CD4-positive, CD25-positive, alpha-beta regulatory T cell (primary cell): ENCODE results near the gene LTA. TPM values are rescaled to one million over a fixed set of nuclear protein-coding genes. Genes with fewer than 3 reads are reported as not detected.

ENCODE experiments used
- ATAC-seq, 2 donors: fragments of 150-1000 bp; cut with Tn5 transposase; one replicate each; pipeline ENCODE4 v1.10.0; 2021; ENCODE audit warnings: low read depth in 2 of 2, moderate number of reproducible peaks in 2 of 2, moderate library complexity in 1 of 2
- DNase-seq, 3 donors: peaks; one replicate each; pipeline versions ENCODE4 v3.0.0 to v3.0.0-alpha.2; 2012 to 2022; ENCODE audit warnings: mixed read lengths in 1 of 3
- H3K27ac ChIP-seq: one replicate; pipeline ENCODE4 v1.7.0; 2013; ENCODE audit warnings: mild to moderate bottlenecking, low read length; ENCODE audit not compliant: insufficient read depth, poor library complexity, severe bottlenecking
- H3K27me3 ChIP-seq: one replicate; pipeline ENCODE4 v1.7.0; 2013; ENCODE audit warnings: low read length; ENCODE audit not compliant: control insufficient read depth, insufficient read depth
- H3K36me3 ChIP-seq: one replicate; pipeline ENCODE4 v1.7.0; 2013; ENCODE audit warnings: mild to moderate bottlenecking, low read length, moderate library complexity; ENCODE audit not compliant: control insufficient read depth, insufficient read depth
- H3K4me1 ChIP-seq: 2 replicates; pipeline ENCODE4 v1.7.0; 2013; ENCODE audit warnings: mild to moderate bottlenecking, low read length; ENCODE audit not compliant: insufficient read depth, control insufficient read depth, poor library complexity, severe bottlenecking
- H3K4me3 ChIP-seq: one replicate; pipeline ENCODE4 v1.7.0; 2013; ENCODE audit warnings: low read depth, mild to moderate bottlenecking, low read length, moderate library complexity
- H3K9me3 ChIP-seq, 2 experiments: 1 replicate in 1 of 2; 2 replicates in 1 of 2; pipeline ENCODE4 v1.7.0; 2013; ENCODE audit warnings: low read length in 2 of 2, mild to moderate bottlenecking in 1 of 2, moderate library complexity in 1 of 2; ENCODE audit not compliant: control insufficient read depth in 2 of 2
- H3K27ac Mint-ChIP-seq, 3 donors: one replicate each; pipeline ENCODE4 v1.8.0; 2020 to 2022; ENCODE audit warnings: mild to moderate bottlenecking in 3 of 3, mixed read lengths in 3 of 3, moderate library complexity in 2 of 3
- H3K27me3 Mint-ChIP-seq: one replicate; pipeline ENCODE4 v1.8.0; 2022; ENCODE audit warnings: mild to moderate bottlenecking, mixed read lengths
- H3K36me3 Mint-ChIP-seq: one replicate; pipeline ENCODE4 v1.8.0; 2020; ENCODE audit warnings: mixed read lengths
- H3K4me1 Mint-ChIP-seq, 4 donors: one replicate each; pipeline ENCODE4 v1.8.0; 2020 to 2022; ENCODE audit warnings: mixed read lengths in 4 of 4, mild to moderate bottlenecking in 1 of 4
- H3K4me3 Mint-ChIP-seq, 4 donors: one replicate each; pipeline ENCODE4 v1.8.0; 2020 to 2022; ENCODE audit warnings: mild to moderate bottlenecking in 4 of 4, mixed read lengths in 4 of 4, moderate library complexity in 3 of 4
- H3K9me3 Mint-ChIP-seq, 7 donors: one replicate each; pipeline ENCODE4 v1.8.0; 2020 to 2022; ENCODE audit warnings: mixed read lengths in 7 of 7, mild to moderate bottlenecking in 3 of 7, moderate library complexity in 2 of 7
- polyA plus RNA-seq, 4 donors: library from polyadenylated mRNA; unstranded; fragments of 300-500 nt; fragmentation: Illumina TruSeq; gene quantifications; one replicate each; pipeline ENCODE4 v1.2.3, GENCODE V29; 2021
- total RNA-seq: library from RNA; stranded (reverse); gene quantifications from one replicate; pipeline ENCODE4 v1.2.3, GENCODE V29; 2022

The LTA gene
- total and polyA plus RNA-seq, 5 donors from 2014 or later = 12.8 to 20.0 (median 14.2) TPM

- H3K9me3 Mint-ChIP-seq = no peaks in the 10 kb centered on the region
- peaks cover 0 to 17% (median 5%) of the 10 kb centered on the region in 4 donors for H3K4me1 Mint-ChIP-seq
- DNase-seq (no peak), ATAC-seq (no peak)
- H3K27ac Mint-ChIP-seq = peak overlapping the region in 1 of 3 donors; percentile 37
- Histone ChIP-seq H3K9me3 (no peaks in the 10 kb centered on the region), H3K27me3 (no peaks in the 10 kb centered on the region), H3K27ac (no peak overlapping the region), H3K36me3 (no peaks in the 10 kb centered on the region), H3K4me3 (no peak overlapping the region), H3K4me1 (peaks cover 6% of the 10 kb centered on the region)
- no peak overlapping the region for H3K4me3 Mint-ChIP-seq
- no peaks in the 10 kb centered on the region for H3K27me3 Mint-ChIP-seq
- H3K36me3 Mint-ChIP-seq = no peaks in the 10 kb centered on the region
These were observed 38.9 kb downstream of the LTA start for GRCh38 chr6:31610968-31611367.

DNA sequence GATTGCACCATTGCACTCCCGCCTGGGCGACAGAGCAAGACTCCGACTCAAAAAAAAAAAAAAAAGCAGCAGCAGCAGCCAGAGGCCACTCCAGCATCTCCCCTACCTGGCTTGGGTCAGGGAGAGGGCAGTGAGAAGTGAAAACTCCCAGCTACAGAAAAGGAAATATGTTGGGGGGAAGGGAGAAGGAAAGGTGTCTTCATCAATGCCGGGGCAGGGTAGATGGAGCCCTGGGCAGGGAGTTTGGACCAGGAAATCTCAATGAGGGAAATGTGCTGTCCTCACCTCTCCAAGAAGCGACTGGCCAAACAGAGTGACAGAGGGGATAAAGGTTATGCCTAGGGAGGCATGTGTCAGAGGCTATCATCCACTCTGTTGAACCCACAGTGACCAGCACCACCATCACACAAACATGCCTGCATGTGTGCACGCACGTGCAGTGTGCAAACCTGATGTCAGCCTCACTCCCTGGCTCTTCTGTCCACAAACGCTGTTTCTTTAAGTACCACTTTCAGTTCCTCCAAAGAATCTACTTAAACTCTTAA lies 42.1 kb downstream of the LTA start:
- no peaks in the 10 kb centered on the region for H3K9me3 Mint-ChIP-seq
- peaks cover 0 to 31% (median 7%) of the 10 kb centered on the region in 4 donors for H3K4me1 Mint-ChIP-seq
- H3K4me1 ChIP-seq = peaks cover 8% of the 10 kb centered on the region
- no peaks in the 10 kb centered on the region for H3K27me3 Mint-ChIP-seq
- DNase-seq (no peak), ATAC-seq (no peak)
- no peaks in the 10 kb centered on the region for H3K9me3 ChIP-seq
- H3K4me3 ChIP-seq = no peak overlapping the region
- no peaks in the 10 kb centered on the region for H3K36me3 Mint-ChIP-seq
- no peak overlapping the region for H3K27ac Mint-ChIP-seq
- no peaks in the 10 kb centered on the region for H3K27me3 ChIP-seq
- H3K27ac ChIP-seq = no peak overlapping the region
- H3K36me3 ChIP-seq = no peaks in the 10 kb centered on the region
- no peak overlapping the region for H3K4me3 Mint-ChIP-seq

DNA sequence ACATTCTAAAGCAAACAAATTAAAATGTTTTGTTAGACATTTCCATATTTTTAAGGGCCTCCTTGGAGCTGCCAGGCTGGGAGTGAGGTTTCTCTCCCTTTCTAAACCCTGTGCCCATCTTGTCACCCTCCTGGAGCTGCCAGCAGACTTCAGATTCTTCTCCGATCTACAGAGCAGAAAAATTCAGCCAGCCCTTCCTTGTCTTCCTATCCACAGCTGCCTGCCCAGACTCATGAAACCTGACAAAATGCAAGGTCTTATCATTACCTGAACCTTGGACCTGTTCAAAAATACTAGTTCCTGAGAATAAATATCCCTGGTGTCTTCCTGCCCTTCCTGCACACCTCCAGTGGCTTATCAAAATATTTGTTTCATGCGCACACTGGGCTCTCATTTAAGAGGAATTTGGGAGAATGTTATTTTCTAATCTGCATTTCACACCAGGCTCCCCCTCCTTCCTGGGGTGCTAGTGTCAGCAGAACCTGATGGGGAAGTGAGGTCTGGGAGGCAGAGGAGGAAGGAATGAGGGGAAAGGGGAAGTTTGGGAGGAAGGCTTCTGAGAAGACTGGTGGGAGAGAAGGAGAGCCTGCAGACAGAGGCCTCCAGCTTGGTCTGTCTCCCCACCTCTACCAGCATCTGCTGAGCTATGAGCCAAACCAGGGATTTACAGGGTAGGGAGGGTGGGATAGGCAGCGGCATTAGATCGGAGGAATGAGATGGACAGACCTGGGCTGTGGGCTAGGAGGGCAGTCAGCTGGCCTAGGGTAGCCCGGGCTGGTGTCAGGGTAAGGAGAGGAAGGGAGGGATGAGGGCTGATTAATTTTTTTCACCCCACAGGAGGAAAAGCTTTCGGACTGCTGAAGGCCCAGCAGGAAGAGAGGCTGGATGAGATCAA lies 42.8 kb downstream of the LTA start, which contains the start of gene AIF1:
Gene AIF1, plus strand, starts transcription at position 551 of the 895 bp plus-strand sequence. Its CDS starts 96 bp downstream, at position 647.
- Mint-ChIP-seq H3K4me3 (peak within 1 kb of the TSS; percentile 5 to 93 (median 75)), H3K27me3 (no peaks in the 10 kb centered on the region), H3K9me3 (no peaks in the 10 kb centered on the region), H3K27ac (peak within 1 kb of the TSS; percentile 72 to 95 (median 83)), H3K4me1 (peaks cover 0 to 37% (median 8%) of the 10 kb centered on the region in 4 donors), H3K36me3 (no peaks in the 10 kb centered on the region)
- H3K27ac ChIP-seq = no peak within 1 kb of the TSS
- no peaks in the 10 kb centered on the region for H3K27me3 ChIP-seq
- DNase-seq (no peak), ATAC-seq (no peak)
- H3K36me3 ChIP-seq = no peaks in the 10 kb centered on the region
- no peaks in the 10 kb centered on the region for H3K9me3 ChIP-seq
- H3K4me3 ChIP-seq = peak within 1 kb of the TSS; percentile 7
- peaks cover 8% of the 10 kb centered on the region for H3K4me1 ChIP-seq

DNA sequence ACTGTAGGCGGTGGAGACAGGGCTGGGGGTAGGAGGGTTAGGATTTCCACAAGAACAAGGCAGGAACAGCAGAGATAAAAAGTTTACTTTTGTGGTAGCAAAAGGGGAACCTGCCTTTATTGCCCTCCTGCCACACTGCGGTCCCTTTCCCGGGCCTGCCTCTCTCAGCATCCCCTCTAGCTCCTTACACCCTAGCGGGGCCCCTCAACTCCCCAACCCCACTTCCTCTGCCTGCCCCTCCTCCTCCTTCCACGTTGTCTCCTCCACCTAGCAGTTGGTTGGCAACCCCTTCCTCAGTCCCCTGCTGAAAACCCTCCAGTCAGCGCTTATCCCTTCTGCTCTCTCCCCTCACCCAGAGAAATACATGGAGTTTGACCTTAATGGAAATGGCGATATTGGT lies 43.7 kb downstream of the LTA start:
- Histone ChIP-seq H3K27ac (no peak overlapping the region), H3K4me1 (peaks cover 8% of the 10 kb centered on the region), H3K4me3 (peak overlapping the region; percentile 7), H3K36me3 (no peaks in the 10 kb centered on the region), H3K27me3 (no peaks in the 10 kb centered on the region), H3K9me3 (no peaks in the 10 kb centered on the region)
- Mint-ChIP-seq H3K4me3 (peak overlapping the region; percentile 5 to 93 (median 75)), H3K9me3 (no peaks in the 10 kb centered on the region), H3K36me3 (no peaks in the 10 kb centered on the region), H3K27me3 (no peaks in the 10 kb centered on the region), H3K27ac (peak overlapping the region; percentile 69 to 95 (median 72)), H3K4me1 (peaks cover 0 to 40% (median 12%) of the 10 kb centered on the region in 4 donors)
- peak in 1 of 3 donors; percentile 48 for DNase-seq
- no peak for ATAC-seq

GRCh38 chr6:31617010-31617409 lies 44.9 kb downstream of the LTA start:
- Histone ChIP-seq H3K4me1 (peaks cover 19% of the 10 kb centered on the region), H3K27ac (no peak overlapping the region), H3K27me3 (no peaks in the 10 kb centered on the region), H3K4me3 (no peak overlapping the region), H3K36me3 (no peaks in the 10 kb centered on the region), H3K9me3 (no peaks in the 10 kb centered on the region)
- H3K4me1 Mint-ChIP-seq = peaks cover 5 to 49% (median 19%) of the 10 kb centered on the region in 4 donors
- ATAC-seq (no peak), DNase-seq (no peak)
- H3K4me3 Mint-ChIP-seq = peak overlapping the region in 2 of 4 donors; percentile 39 to 70
- no peaks in the 10 kb centered on the region for H3K9me3 Mint-ChIP-seq
- H3K36me3 Mint-ChIP-seq = no peaks in the 10 kb centered on the region
- no peaks in the 10 kb centered on the region for H3K27me3 Mint-ChIP-seq
- H3K27ac Mint-ChIP-seq = no peak overlapping the region

- peaks cover 11 to 56% (median 26%) of the 10 kb centered on the region in 4 donors for H3K4me1 Mint-ChIP-seq
- Histone ChIP-seq H3K36me3 (peaks cover 21% of the 10 kb centered on the region), H3K27me3 (no peaks in the 10 kb centered on the region), H3K27ac (peak overlapping the region; percentile 98), H3K9me3 (no peaks in the 10 kb centered on the region), H3K4me1 (peaks cover 26% of the 10 kb centered on the region), H3K4me3 (peak overlapping the region; percentile 84)
- H3K36me3 Mint-ChIP-seq = peaks cover 16% of the 10 kb centered on the region
- peak overlapping the region; percentile 96 to 98 (median 96) for H3K27ac Mint-ChIP-seq
- DNase-seq = peak; percentile 93 to 100 (median 94)
- H3K9me3 Mint-ChIP-seq = no peaks in the 10 kb centered on the region
- peak; percentile 80 to 87 for ATAC-seq
- H3K4me3 Mint-ChIP-seq = peak overlapping the region; percentile 85 to 97 (median 96)
- H3K27me3 Mint-ChIP-seq = no peaks in the 10 kb centered on the region
These were observed 47.9 kb downstream of the LTA start for GRCh38 chr6:31619805-31620585.

DNA sequence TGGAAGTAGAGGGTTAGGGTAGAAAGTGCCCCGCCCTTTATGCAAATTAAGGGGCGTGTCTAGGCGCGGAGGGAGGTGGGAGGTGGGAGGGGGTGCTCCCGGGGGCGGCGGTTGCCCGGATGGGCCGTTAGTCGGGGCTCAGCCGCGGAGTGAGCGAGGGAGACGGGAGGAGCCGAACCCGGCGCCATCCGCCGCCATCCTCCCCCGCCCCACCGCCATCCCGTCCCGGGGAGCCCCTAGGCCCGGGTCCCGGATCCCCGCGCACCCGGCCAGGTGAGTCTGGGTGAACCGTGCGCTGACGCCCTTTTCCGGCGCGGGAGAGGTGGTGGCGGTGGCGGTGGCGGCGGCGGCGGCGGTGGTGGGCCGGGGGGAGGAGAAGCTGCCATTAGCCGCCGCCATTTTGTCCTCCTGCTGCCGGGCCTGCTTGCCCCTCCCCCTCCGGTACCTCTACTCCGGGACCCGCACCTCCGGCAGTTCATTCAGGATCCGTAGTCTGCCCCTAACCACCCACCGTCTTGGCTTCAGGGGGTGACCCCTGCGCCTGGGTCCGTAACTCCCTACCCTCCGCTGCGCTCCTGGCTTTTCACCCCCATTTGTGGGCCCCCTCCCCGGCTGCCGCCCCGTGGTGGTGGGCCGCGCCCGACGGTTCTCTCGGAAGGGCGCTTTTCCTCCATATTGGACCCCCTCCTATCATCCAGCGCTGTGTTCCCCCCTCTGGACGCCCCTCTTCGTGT lies 48.7 kb downstream of the LTA start, which contains the start of gene PRRC2A:
Gene PRRC2A, plus strand, starts transcription at position 130 of the 734 bp plus-strand sequence. CDS start 2,075 bp downstream, outside the sequence.
- peak within 1 kb of the TSS; percentile 98 for H3K27ac ChIP-seq
- H3K9me3 ChIP-seq = no peaks in the 10 kb centered on the region
- DNase-seq (no peak), ATAC-seq (peak in 1 of 2 donors; percentile 26)
- no peaks in the 10 kb centered on the region for H3K27me3 ChIP-seq
- Mint-ChIP-seq H3K4me1 (peaks cover 11 to 49% (median 25%) of the 10 kb centered on the region in 4 donors), H3K4me3 (peak within 1 kb of the TSS; percentile 85 to 99 (median 96)), H3K9me3 (no peaks in the 10 kb centered on the region), H3K36me3 (peaks cover 16% of the 10 kb centered on the region), H3K27ac (peak within 1 kb of the TSS; percentile 96 to 98 (median 97)), H3K27me3 (no peaks in the 10 kb centered on the region)
- H3K4me1 ChIP-seq = peaks cover 22% of the 10 kb centered on the region
- H3K36me3 ChIP-seq = peaks cover 29% of the 10 kb centered on the region
- H3K4me3 ChIP-seq = peak within 1 kb of the TSS; percentile 84
